Left colon (tissue), 2 donors: Measurements from ENCODE around the gene NCOA6. TPM values are rescaled to one million over a fixed set of nuclear protein-coding genes. Genes with fewer than 3 reads are reported as not detected.

ENCODE experiments used
- ATAC-seq: fragments of 200-7000 bp; cut with Tn5 transposase; one replicate; pipeline ENCODE4 v1.9.1; 2020; ENCODE audit warnings: mild to moderate bottlenecking, moderate library complexity
- DNase-seq, 2 donors: peaks; one replicate each; pipeline ENCODE4 v3.0.0-alpha.2; 2020
- intact Hi-C, 2 donors: fragments of 100-400 bp; cut with DNase I in 1 of 2; cut with micrococcal nuclease in 1 of 2; formaldehyde crosslinking; loops; one replicate each; pipeline versions ENCODE4 v1.11.2 to v1.14.0; 2022; cut with DNase I, micrococcal nuclease
- total RNA-seq, 2 donors: library from RNA; stranded (reverse); fragmentation: NEBNext Ultra II Directional; extraction: Animal tissue kit (Norgen Biotek cat#: 25700); gene quantifications; one replicate each; pipeline ENCODE4 v1.2.1, GENCODE V29; 2021
- donor health status: DM: no; HTN: no; CAD: no.
- donor health status: DM: yes; HTN: yes; CAD: no.

The NCOA6 gene
- total RNA-seq, 2 donors from 2014 or later, result 36.1 to 40.0 TPM

DNA sequence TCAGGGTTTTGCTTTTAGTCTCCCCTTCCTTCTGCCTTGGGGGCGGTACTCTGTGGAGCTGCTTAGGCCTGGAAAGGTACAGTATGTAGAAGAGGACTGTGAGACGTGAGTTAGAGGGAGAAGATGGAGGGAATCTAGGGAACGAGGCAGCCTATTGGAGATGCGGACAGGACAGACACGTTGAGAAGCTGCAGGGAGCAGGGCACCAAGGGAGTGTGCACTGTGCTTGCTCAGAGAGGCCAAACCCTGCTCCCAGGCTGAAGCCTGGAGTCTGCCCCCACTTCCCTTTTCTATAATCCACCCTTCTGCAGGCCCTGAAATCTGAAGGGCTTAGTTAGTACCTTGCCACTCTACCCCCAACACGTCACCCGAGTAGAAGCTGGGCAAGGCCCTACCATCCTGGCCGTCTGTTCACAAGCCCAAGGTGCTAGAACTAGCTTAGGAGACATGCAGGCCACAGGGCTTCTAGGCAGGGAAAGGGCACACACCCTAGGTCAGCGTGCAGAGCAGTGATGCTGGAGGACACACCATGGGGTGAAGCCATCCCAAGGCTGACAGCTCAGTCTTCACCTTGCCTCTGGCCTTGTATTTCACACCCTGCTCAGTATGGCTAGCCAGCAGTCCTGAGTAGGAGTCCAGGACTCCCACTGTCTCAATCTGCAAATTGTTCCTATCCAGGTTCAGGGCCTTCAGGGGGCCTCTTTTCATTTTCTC is 114.4 kb downstream of the NCOA6 start:
- ATAC-seq, result no peak
- intact Hi-C loops, result no loop called here
- DNase-seq, result no peak

GRCh38 chr20:34710568-34710839 is 114.9 kb downstream of the NCOA6 start:
- no peak for ATAC-seq

DNA sequence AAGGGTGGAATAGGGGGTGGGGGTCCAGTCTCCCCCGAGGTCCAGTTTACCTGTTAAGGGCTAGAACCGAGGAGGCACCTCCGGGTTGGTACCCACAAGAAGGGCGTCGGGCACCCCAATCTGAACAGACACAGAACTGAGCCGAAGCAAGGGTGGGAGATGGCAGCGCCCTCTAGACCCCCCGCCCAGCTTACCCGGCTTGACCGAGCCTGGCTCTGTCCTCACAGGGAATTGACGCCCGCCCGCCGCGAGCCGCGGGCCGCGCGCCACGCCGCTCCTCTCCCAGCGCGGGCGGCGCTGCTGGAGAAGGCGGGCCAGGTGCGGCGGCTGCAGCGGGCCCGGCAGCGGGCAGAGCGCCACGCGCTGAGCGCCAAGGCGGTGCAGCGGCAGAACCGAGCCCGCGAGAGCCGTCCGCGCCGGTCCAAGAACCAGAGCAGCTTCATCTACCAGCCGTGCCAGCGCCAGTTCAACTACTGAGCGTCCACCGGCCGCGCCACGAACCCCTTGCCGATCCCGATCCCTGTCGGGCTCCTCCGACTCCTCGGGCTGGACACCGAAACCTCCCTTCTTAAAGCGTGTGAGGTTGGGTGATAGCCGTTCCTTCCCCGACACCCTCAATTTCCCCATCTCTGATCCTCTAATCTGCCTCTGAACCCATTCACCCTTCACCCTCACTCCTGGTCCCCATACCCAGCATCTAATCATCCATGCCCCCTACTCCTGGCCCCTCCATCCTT is 115.5 kb downstream of the NCOA6 start:
- peak; percentile 41 for ATAC-seq
- intact Hi-C loops, result no loop called here

More at GRCh38 chr20:34710568-34710839, 114.9 kb downstream of the NCOA6 start:
- intact Hi-C loops, result no loop called here
- no peak for DNase-seq

GRCh38 chr20:34709044-34709830 is 116.2 kb downstream of the NCOA6 start:
- ATAC-seq (peak; percentile 55), DNase-seq (peak; percentile 85 to 92)
- intact Hi-C loops, result no loop called here

More for the DNA sequence above, 115.5 kb downstream of the NCOA6 start:
- peak in 1 of 2 donors; percentile 81 for DNase-seq

DNA sequence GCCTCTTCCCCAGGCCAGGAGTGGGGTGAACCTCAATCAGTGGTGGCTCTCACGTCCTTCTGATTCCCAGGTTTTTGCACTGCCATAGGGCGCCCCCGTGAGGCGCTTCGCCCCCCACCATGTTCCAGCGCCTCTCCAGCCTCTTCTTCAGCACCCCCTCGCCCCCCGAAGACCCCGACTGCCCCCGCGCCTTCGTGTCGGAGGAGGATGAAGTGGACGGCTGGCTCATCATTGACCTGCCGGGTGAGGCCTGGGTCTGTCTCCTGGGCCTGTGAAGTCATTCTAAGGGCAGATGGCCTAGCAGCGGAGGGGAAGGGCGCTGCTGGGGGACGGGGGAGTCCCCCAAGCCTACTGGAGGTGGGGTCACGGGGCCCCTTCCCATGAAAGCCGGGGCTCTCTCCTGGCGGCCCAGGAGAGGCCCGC is 116.8 kb downstream of the NCOA6 start:
- intact Hi-C loops, result no loop called here
- ATAC-seq, result no peak
- DNase-seq, result peak; percentile 66 to 79

- intact Hi-C loops, result no loop called here
- ATAC-seq (no peak), DNase-seq (peak in 1 of 2 donors; percentile 27)
Measured at GRCh38 chr20:34706912-34707784, 118.3 kb downstream of the NCOA6 start.

DNA sequence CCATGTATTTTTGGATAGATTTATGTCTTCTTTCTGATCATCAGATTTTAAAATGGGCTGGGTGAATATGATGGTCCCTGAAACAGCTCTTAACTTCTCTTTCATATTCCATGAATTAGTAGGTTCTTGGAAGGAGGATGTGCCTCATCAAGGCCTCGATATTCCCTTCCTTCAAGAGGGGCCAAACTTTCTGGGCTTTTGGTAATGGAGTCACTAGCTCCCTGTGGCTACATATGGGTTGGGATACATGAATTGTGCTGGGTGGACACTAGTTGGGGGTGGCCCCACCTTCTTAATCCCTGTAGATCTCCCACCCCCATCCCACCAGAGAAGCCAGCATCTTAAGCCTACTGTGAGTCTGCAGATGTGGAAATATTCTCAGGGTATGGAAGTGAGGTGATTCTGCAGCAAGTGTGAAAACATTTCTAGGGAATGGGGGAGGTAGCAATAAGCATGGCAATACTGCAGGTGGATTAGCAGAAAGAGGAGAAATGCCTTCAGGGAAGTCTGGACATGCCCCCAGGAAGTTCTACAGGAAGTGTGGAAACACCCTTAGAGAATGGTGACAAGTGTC is 119.1 kb downstream of the NCOA6 start:
- intact Hi-C loops, result no loop called here
- no peak for ATAC-seq

DNA sequence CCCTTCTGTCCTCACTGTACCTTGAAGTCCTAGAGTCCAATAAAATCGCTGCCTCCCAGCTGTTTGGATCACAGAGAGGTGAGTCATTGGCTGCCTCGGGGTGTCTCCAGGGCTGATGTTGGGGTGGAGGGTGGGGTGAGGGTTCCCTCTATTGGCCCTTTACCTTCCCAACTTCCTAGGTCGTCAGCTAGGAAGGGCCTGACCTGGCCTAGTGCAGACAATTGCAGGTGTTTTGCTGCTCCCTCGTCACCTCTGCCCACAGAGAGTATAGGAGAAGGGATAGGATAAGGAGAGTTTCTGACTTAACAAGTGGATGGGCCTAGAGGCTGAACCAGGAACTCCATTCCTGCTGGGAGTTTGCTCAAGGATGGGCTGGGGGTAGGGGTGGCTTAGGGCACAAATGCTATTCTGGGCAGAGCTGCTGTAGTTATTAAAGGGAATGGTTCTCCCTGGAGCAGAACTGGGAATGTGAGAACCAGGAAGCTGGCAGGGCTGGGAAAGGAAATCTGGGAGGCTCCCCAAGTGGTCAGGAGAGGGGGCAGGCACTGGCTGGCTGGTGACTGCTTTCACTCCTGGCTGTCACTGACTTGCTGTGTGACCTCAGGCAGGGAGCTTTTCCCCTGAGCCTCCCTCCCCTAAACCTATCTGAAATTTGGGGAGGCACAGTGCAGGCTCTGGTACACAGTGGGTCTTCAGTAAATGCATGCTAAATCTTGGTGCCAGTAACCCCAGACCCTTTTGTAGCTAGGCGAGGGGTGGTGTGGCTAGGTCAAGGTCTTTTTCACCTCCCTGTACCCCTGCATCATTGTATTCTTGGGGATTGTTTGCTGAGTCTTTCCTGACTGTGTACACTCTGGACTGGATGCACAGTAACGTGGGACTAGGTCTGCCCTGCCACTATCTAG is 119.8 kb downstream of the NCOA6 start:
- peak; percentile 41 for ATAC-seq
- intact Hi-C loops, result no loop called here

More for the DNA sequence above, 119.1 kb downstream of the NCOA6 start:
- no peak for DNase-seq

DNA sequence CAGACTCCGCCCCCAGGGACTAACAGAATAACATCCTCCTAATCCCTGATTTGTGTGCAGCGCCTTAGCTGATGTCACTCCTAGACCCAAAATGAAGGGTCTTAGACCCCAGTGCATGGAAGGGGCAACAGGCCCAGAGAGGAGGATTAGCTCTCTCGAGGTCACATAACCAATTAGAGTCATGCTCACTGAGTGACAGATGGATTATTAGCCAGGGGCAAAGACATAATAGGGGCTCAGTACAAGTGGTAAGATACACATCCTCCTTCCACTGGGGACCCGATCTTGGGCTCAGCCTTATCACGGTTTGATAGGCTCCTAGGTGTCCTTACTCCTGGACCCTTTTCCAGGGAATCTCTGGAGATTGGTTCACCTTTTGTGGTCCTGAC is 120.4 kb downstream of the NCOA6 start:
- DNase-seq (no peak), ATAC-seq (no peak)
- intact Hi-C loops, result no loop called here

More for the DNA sequence above, 119.8 kb downstream of the NCOA6 start:
- peak; percentile 62 to 83 for DNase-seq

GRCh38 chr20:34704177-34705007 is 121.1 kb downstream of the NCOA6 start, which contains the start of gene TP53INP2:
Gene TP53INP2, plus strand, starts transcription at chr20:34704344. Its CDS starts 4,396 bp downstream, at chr20:34708740.
- peak; percentile 71 for ATAC-seq
- intact Hi-C loops, result no loop called here

DNA sequence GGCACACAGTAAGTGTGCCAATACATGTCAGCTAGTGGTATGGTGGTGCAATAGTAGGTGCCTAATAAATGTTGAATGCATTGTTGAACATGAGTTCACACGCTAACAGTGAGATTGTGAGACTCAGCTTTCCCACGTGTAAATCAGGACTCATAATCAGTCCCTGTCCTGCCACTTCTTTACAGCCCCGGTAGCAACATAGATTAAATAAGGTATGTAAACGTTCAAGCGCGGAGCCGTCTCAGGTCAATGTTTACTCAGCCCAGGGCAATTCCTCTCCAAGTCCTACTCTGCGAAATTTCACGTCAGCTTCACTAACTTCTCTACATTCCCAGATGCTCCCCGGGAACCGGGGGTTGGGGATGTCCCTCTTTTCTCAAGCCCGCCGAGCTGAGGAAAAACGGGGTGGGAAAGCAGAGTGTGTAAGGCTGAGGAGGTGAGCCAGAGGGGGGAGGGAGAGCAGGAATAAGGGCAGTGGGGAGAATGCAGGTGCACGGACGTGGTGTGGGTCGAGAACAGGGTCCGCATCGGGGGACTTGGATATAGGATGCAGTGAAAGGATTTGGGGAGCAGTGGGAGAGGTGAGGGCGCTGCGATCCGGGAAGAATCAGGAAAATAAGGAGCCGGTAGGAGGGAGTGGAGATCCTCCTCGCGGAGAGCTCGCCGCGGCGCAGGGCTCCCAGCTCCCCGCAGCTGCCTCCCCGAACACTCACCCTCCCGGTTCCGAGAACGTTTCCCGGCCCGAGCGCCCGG is 121.9 kb downstream of the NCOA6 start:
- intact Hi-C loops, result no loop called here
- peak; percentile 46 for ATAC-seq
- DNase-seq, result peak; percentile 46 to 67

More at GRCh38 chr20:34704177-34705007, 121.1 kb downstream of the NCOA6 start, which contains the start of gene TP53INP2:
- peak; percentile 96 to 97 for DNase-seq

GRCh38 chr20:34703061-34703423 is 122.4 kb downstream of the NCOA6 start:
- DNase-seq (no peak), ATAC-seq (no peak)
- intact Hi-C loops, result no loop called here

DNA sequence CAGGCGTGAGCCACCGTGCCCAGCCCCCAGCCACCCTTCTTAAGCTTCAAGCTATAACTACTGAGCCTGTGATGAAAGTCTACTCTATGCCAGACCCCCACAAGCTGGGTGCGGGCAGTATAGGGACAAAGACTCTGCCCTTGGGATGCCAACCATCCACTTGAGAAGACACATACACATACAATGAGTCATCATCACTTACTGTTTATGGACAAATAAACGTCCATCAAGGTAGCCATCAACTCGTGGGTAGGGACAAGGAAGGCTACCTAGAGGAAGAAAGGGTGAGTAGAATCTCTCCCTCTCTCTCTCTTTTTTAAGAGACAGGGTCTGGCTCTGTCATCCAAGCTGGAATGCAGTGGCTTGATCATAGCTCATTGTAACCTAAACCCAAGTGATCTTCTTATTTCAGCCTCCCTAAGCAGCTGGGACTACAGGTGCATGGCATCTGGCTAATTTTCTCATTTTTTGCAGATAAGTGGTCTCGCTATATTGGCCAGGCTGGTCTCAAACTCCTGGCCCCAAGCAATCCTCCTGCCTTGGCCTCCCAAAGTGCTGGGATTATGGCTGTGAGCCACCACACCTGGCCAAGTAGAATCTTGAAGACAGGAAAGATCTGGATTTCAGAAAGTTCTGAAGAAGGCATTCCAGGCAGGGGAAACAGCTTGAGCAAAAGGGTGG is 123.9 kb downstream of the NCOA6 start:
- intact Hi-C loops, result no loop called here
- ATAC-seq (no peak), DNase-seq (no peak)

- peak; percentile 60 for ATAC-seq
- intact Hi-C loops, result no loop called here
- DNase-seq, result no peak
Measured at GRCh38 chr20:34693414-34693813, 132.0 kb downstream of the NCOA6 start.

DNA sequence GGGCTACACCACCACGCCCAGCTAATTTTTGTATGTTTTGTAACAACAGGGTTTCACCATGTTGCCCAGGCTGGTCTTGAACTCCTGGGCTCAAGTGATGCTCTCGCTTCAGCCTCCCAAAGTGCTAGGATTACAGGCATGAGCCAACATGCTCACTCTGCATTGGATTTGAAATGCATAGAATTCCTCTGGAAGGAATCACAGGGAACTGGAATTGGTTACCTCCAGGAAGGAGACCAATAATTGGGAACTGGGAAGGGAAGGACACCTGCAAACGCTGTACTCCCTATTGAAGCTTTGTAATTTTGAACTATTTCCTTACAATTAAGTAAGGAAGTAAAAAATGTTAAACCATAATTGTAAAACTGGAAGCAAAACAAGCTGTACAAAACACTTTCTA is 133.6 kb downstream of the NCOA6 start:
- DNase-seq, result no peak
- ATAC-seq, result no peak
- intact Hi-C loops, result no loop called here
